Measurements from ENCODE around the gene PARD3B. TPM values are rescaled to one million over a fixed set of nuclear protein-coding genes. Genes with fewer than 3 reads are reported as not detected.

The PARD3B gene
- total and polyA plus RNA-seq, 2 donors (not counting 1 experiment from before 2014, with no cell fraction given) = 7.4 to 20.6 TPM

GRCh38 chr2:205077159-205077558 lies 531.9 kb downstream of the PARD3B start:
- H3K4me3 ChIP-seq (replicated peaks in 1 of 4; ENCODE audit: control extremely low read depth in 1 of 4, insufficient read depth in 1 of 4, low read depth in 3 of 4, low read length in 4 of 4) = no peak overlapping the region
- no peaks in the 10 kb centered on the region for H3K79me2 ChIP-seq (ENCODE audit: control insufficient read depth, insufficient read depth, low read length)
- H3K9me3 ChIP-seq (ENCODE audit: control insufficient read depth, insufficient read depth, low read depth, low read length) = no peaks in the 10 kb centered on the region
- no peak overlapping the region for H3K4me2 ChIP-seq (ENCODE audit: extremely low read depth, insufficient read depth, low read length)
- no peaks in the 10 kb centered on the region for H4K20me1 ChIP-seq (ENCODE audit: control insufficient read depth, extremely low read depth, insufficient read depth, low read length)
- no peak overlapping the region for H3K27ac ChIP-seq (ENCODE audit: insufficient read depth, low read length)
- TF ChIP-seq EZH2 (IDR thresholded peaks at IDR 0.05; ENCODE audit: low read length, missing control alignments) (no peak), CTCF (conservative IDR thresholded peaks at IDR 0.05 in 1 of 2, IDR thresholded peaks at IDR 0.05 in 1 of 2; ENCODE audit: low read depth in 1 of 2, low read length in 2 of 2) (no peak)
- H2AFZ ChIP-seq (ENCODE audit: low read length) = no peak overlapping the region
- H3K4me1 ChIP-seq (ENCODE audit: control insufficient read depth, extremely low read depth, insufficient read depth, low read length) = no peaks in the 10 kb centered on the region
- no peaks in the 10 kb centered on the region for H3K27me3 ChIP-seq (ENCODE audit: control insufficient read depth, insufficient read depth, low read length)
- H3K9ac ChIP-seq (ENCODE audit: insufficient read depth, low read length) = no peak overlapping the region
- H3K36me3 ChIP-seq (ENCODE audit: control insufficient read depth, insufficient read depth, low read length) = no peaks in the 10 kb centered on the region
- no peak for DNase-seq (ENCODE audit: low read depth in 2 of 2)

- H3K9me3 ChIP-seq (ENCODE audit: control insufficient read depth, insufficient read depth, low read depth, low read length) = no peaks in the 10 kb centered on the region
- H3K36me3 ChIP-seq (ENCODE audit: control insufficient read depth, insufficient read depth, low read length) = no peaks in the 10 kb centered on the region
- no peaks in the 10 kb centered on the region for H4K20me1 ChIP-seq (ENCODE audit: control insufficient read depth, extremely low read depth, insufficient read depth, low read length)
- no peak overlapping the region for H3K27ac ChIP-seq (ENCODE audit: insufficient read depth, low read length)
- H3K9ac ChIP-seq (ENCODE audit: insufficient read depth, low read length) = no peak overlapping the region
- TF ChIP-seq EZH2 (IDR thresholded peaks at IDR 0.05; ENCODE audit: low read length, missing control alignments) (no peak), CTCF (conservative IDR thresholded peaks at IDR 0.05 in 1 of 2, IDR thresholded peaks at IDR 0.05 in 1 of 2; ENCODE audit: low read depth in 1 of 2, low read length in 2 of 2) (no peak)
- no peaks in the 10 kb centered on the region for H3K79me2 ChIP-seq (ENCODE audit: control insufficient read depth, insufficient read depth, low read length)
- no peak for DNase-seq (ENCODE audit: low read depth in 2 of 2)
- H3K4me2 ChIP-seq (ENCODE audit: extremely low read depth, insufficient read depth, low read length) = no peak overlapping the region
- H3K27me3 ChIP-seq (ENCODE audit: control insufficient read depth, insufficient read depth, low read length) = no peaks in the 10 kb centered on the region
- H3K4me3 ChIP-seq (replicated peaks in 1 of 4; ENCODE audit: control extremely low read depth in 1 of 4, insufficient read depth in 1 of 4, low read depth in 3 of 4, low read length in 4 of 4) = no peak overlapping the region
- no peaks in the 10 kb centered on the region for H3K4me1 ChIP-seq (ENCODE audit: control insufficient read depth, extremely low read depth, insufficient read depth, low read length)
- H2AFZ ChIP-seq (ENCODE audit: low read length) = no peak overlapping the region
Observed at GRCh38 chr2:205078762-205079161, 533.5 kb downstream of the PARD3B start.

- DNase-seq (ENCODE audit: low read depth in 2 of 2) = no peak
- TF ChIP-seq CTCF (conservative IDR thresholded peaks at IDR 0.05 in 1 of 2, IDR thresholded peaks at IDR 0.05 in 1 of 2; ENCODE audit: low read depth in 1 of 2, low read length in 2 of 2) = no peak
- no peak overlapping the region for H3K27ac ChIP-seq (ENCODE audit: insufficient read depth, low read length)
Observed at GRCh38 chr2:205079173-205079572, 533.9 kb downstream of the PARD3B start.

More at GRCh38 chr2:205079173-205079572, 533.9 kb downstream of the PARD3B start:
- Histone ChIP-seq H3K4me2 (ENCODE audit: extremely low read depth, insufficient read depth, low read length) (no peak overlapping the region), H3K4me1 (ENCODE audit: control insufficient read depth, extremely low read depth, insufficient read depth, low read length) (no peaks in the 10 kb centered on the region), H3K36me3 (ENCODE audit: control insufficient read depth, insufficient read depth, low read length) (no peaks in the 10 kb centered on the region), H2AFZ (ENCODE audit: low read length) (no peak overlapping the region), H3K79me2 (ENCODE audit: control insufficient read depth, insufficient read depth, low read length) (no peaks in the 10 kb centered on the region), H4K20me1 (ENCODE audit: control insufficient read depth, extremely low read depth, insufficient read depth, low read length) (no peaks in the 10 kb centered on the region), H3K4me3 (replicated peaks in 1 of 4; ENCODE audit: control extremely low read depth in 1 of 4, insufficient read depth in 1 of 4, low read depth in 3 of 4, low read length in 4 of 4) (no peak overlapping the region), H3K9me3 (ENCODE audit: control insufficient read depth, insufficient read depth, low read depth, low read length) (no peaks in the 10 kb centered on the region), H3K27me3 (ENCODE audit: control insufficient read depth, insufficient read depth, low read length) (no peaks in the 10 kb centered on the region), H3K9ac (ENCODE audit: insufficient read depth, low read length) (no peak overlapping the region)

Measured in fibroblast of lung (primary cell).